Measurements from ENCODE around the gene CHST6. TPM values are rescaled to one million over a fixed set of nuclear protein-coding genes. Genes with fewer than 3 reads are reported as not detected.

Gene CHST6
- total RNA-seq, 1 experiment from 2014 or later, result 20.8 TPM

DNA sequence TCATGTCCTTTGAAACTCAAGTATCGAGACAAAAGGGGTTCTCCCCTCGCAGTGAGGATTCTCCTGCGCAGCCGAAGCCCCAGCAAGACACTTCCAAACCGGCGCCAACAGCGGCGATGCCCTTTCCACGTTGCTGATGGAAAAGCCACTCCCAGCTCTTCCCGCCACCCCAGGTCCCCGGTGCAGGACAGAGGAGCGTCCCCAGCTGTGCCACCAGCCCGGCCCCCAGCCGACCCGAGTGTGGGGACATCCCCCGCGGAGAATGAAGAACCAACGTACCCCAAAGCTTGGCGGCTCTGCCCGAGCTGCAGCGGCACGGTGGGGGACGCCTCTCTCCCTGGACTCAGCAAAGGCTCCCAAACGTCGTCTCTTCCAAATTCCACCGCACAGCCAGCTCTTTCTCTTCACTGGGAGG, 573 bp downstream of the CHST6 start:
- H3K9ac ChIP-seq (ENCODE audit: extremely low read depth, insufficient read length, low read length), result peak overlapping the region; percentile 58
- H4K5ac ChIP-seq (ENCODE audit: insufficient read length, low read depth, low read length), result no peak overlapping the region
- no peak overlapping the region for H3K23ac ChIP-seq (ENCODE audit: insufficient read length, low read depth, low read length)
- peaks cover 12% of the 10 kb centered on the region for H3K23me2 ChIP-seq (ENCODE audit: insufficient read length, low read depth, low read length, poor library complexity, severe bottlenecking)
- no peak overlapping the region for H2BK120ac ChIP-seq (ENCODE audit: low read depth, low read length, poor library complexity, severe bottlenecking)
- no peaks in the 10 kb centered on the region for H3K9me3 Mint-ChIP-seq
- WGBS (ENCODE audit: extremely low coverage, insufficient read length, low lambda C conversion rate), result no CpG with 5 or more reads among the region's 26 CpGs
- H3K79me2 ChIP-seq (ENCODE audit: insufficient read depth, low read length), result no peaks in the 10 kb centered on the region
- no peak overlapping the region for H2BK12ac ChIP-seq (ENCODE audit: insufficient read length, low read depth, low read length)
- peak overlapping the region; percentile 65 for H3K4me2 ChIP-seq (ENCODE audit: insufficient read depth, insufficient read length, low read length)
- H3K27me3 Mint-ChIP-seq (ENCODE audit: low read depth), result peaks cover 6% of the 10 kb centered on the region; the same call in 1 of the 2 replicates
- H2BK15ac ChIP-seq (ENCODE audit: low read depth, low read length), result no peak overlapping the region
- H3K56ac ChIP-seq (ENCODE audit: insufficient read length, low read depth, low read length), result no peak overlapping the region
- H4K91ac ChIP-seq (ENCODE audit: insufficient read length, low read depth, low read length), result no peak overlapping the region
- H2AFZ ChIP-seq (ENCODE audit: low read length), result no peak overlapping the region
- no peaks in the 10 kb centered on the region for H3K79me1 ChIP-seq (ENCODE audit: insufficient read depth, low read depth, low read length, poor library complexity, severe bottlenecking)
- no peak for DNase-seq
- no peak overlapping the region for H2AK5ac ChIP-seq (ENCODE audit: insufficient read length, low read length)
- H3K14ac ChIP-seq (ENCODE audit: insufficient read depth, low read length), result peak overlapping the region; percentile 43
- H3K27me3 ChIP-seq (ENCODE audit: insufficient read depth, low read length), result no peaks in the 10 kb centered on the region
- H3K36me3 Mint-ChIP-seq (ENCODE audit: insufficient read depth in 1 of 3, low read depth in 3 of 3), result peaks cover 0 to 9% (median 0%) of the 10 kb centered on the region in 3 experiments; a peak in 3 of 7 replicates
- peaks cover 17 to 20% of the 10 kb centered on the region in 2 experiments for H3K4me1 Mint-ChIP-seq
- H3T11ph ChIP-seq (ENCODE audit: low read length), result no peak overlapping the region
- no peak overlapping the region for H3K27ac ChIP-seq (ENCODE audit: insufficient read length, low read depth, low read length)
- peak overlapping the region; percentile 85 to 94 for H3K4me3 Mint-ChIP-seq
- no peak overlapping the region for H4K8ac ChIP-seq (replicated peaks; ENCODE audit: insufficient read length, low read depth, low read length)
- H3K27ac Mint-ChIP-seq, result peak overlapping the region; percentile 60 to 81 (median 61); a peak in 4 of 7 replicates
- H3K9me3 ChIP-seq (ENCODE audit: control insufficient read depth, low read depth, low read length), result no peaks in the 10 kb centered on the region
- no peak overlapping the region for H3K4ac ChIP-seq (ENCODE audit: low read depth, low read length)
- no peaks in the 10 kb centered on the region; the same call in 1 of the 2 replicates for H3K4me1 ChIP-seq (ENCODE audit: insufficient read depth, low read length)
- H2BK5ac ChIP-seq (ENCODE audit: insufficient read length, low read length), result no peak overlapping the region
- H2BK20ac ChIP-seq (ENCODE audit: low read depth, low read length, poor library complexity, severe bottlenecking), result no peak overlapping the region
- H3K18ac ChIP-seq (ENCODE audit: insufficient read length, low read depth, low read length), result peak overlapping the region; percentile 72
- H4K20me1 ChIP-seq (ENCODE audit: control insufficient read depth, insufficient read depth, insufficient read length), result peaks cover 3% of the 10 kb centered on the region
- TF ChIP-seq, protein P1, sequence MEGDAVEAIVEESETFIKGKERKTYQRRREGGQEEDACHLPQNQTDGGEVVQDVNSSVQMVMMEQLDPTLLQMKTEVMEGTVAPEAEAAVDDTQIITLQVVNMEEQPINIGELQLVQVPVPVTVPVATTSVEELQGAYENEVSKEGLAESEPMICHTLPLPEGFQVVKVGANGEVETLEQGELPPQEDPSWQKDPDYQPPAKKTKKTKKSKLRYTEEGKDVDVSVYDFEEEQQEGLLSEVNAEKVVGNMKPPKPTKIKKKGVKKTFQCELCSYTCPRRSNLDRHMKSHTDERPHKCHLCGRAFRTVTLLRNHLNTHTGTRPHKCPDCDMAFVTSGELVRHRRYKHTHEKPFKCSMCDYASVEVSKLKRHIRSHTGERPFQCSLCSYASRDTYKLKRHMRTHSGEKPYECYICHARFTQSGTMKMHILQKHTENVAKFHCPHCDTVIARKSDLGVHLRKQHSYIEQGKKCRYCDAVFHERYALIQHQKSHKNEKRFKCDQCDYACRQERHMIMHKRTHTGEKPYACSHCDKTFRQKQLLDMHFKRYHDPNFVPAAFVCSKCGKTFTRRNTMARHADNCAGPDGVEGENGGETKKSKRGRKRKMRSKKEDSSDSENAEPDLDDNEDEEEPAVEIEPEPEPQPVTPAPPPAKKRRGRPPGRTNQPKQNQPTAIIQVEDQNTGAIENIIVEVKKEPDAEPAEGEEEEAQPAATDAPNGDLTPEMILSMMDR (conservative IDR thresholded peaks at IDR 0.05), result no peak

All from H9 (cell line).